ENCODE data around the gene MAN1C1. TPM values are rescaled to one million over a fixed set of nuclear protein-coding genes. Genes with fewer than 3 reads are reported as not detected.

The MAN1C1 gene
- total RNA-seq, 1 donor from 2014 or later: 29.1 TPM

- peaks cover 16% of the 10 kb centered on the region for H3K4me1 Mint-ChIP-seq (ENCODE audit: unreplicated experiment)
- no peak overlapping the region for H3K27ac Mint-ChIP-seq (ENCODE audit: unreplicated experiment)
- TF ChIP-seq CTCF (IDR thresholded peaks at IDR 0.05; ENCODE audit: unreplicated experiment): no peak
- no peak for DNase-seq (ENCODE audit: low spot score)
- H3K4me3 Mint-ChIP-seq (ENCODE audit: unreplicated experiment): no peak overlapping the region
- H3K36me3 Mint-ChIP-seq (ENCODE audit: low read depth, unreplicated experiment): no peaks in the 10 kb centered on the region
- peaks cover 3% of the 10 kb centered on the region for H3K27me3 Mint-ChIP-seq (ENCODE audit: unreplicated experiment)
- no peaks in the 10 kb centered on the region for H3K9me3 Mint-ChIP-seq (ENCODE audit: unreplicated experiment)
These were observed 35.5 kb downstream of the MAN1C1 start for GRCh38 chr1:25651824-25652741.

DNA sequence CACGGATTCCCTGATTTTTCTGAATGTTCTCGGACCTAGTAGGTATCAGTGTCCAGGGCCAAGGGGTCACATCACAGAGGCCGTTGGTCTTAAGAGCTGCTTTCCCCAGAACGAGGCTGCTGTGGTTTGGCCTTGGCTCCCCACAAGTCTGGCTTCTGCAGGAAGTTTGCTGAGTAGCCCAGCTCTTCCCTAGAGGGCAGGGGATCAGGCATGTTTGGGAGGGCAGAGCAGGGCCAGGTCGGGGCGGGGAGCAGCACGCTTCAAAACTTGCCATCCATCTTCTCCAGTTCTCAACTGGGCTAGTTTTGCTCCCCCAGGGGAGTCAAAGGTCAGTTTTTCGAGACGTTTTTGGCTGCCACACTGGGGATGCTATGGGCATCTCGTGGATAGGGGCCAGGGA, 37.0 kb downstream of the MAN1C1 start:
- peaks cover 18% of the 10 kb centered on the region for H3K4me1 Mint-ChIP-seq (ENCODE audit: unreplicated experiment)

DNA sequence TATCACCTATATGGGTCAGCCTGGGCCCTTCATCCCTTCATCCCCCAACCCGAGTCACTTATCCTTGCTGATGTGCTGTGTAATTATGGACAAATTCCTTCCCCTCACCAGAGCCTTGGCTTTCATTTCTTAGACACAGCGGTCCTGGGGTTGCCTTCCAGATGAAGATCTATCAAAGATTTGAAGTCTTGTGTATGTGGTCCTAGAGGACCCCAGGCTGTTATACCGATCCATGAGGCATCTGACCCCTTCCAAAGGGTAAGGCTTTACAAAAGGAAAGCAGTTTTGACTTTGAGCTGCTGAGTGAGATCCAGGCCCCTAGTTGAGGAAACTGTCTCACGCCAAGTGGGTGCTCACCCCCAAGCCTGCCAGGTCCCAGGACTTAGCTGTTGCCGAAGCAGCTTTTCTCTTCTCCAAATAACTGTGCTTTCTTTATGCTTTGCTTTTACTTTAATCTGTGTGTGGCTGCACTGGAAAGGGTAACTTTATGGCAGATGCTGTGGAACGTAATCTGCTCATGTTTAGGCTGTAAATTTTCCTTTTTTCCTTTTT, 37.6 kb downstream of the MAN1C1 start:
- no peak for DNase-seq (ENCODE audit: low spot score)
- Mint-ChIP-seq H3K4me1 (ENCODE audit: unreplicated experiment) (peaks cover 16% of the 10 kb centered on the region), H3K9me3 (ENCODE audit: unreplicated experiment) (no peaks in the 10 kb centered on the region), H3K27me3 (ENCODE audit: unreplicated experiment) (peaks cover 1% of the 10 kb centered on the region), H3K4me3 (ENCODE audit: unreplicated experiment) (no peak overlapping the region), H3K36me3 (ENCODE audit: low read depth, unreplicated experiment) (no peaks in the 10 kb centered on the region), H3K27ac (ENCODE audit: unreplicated experiment) (no peak overlapping the region)
- no peak for TF ChIP-seq CTCF (IDR thresholded peaks at IDR 0.05; ENCODE audit: unreplicated experiment)

More for the DNA sequence above, 37.0 kb downstream of the MAN1C1 start:
- Mint-ChIP-seq H3K9me3 (ENCODE audit: unreplicated experiment) (no peaks in the 10 kb centered on the region), H3K36me3 (ENCODE audit: low read depth, unreplicated experiment) (no peaks in the 10 kb centered on the region), H3K27me3 (ENCODE audit: unreplicated experiment) (peaks cover 1% of the 10 kb centered on the region), H3K27ac (ENCODE audit: unreplicated experiment) (no peak overlapping the region), H3K4me3 (ENCODE audit: unreplicated experiment) (no peak overlapping the region)
- no peak for TF ChIP-seq CTCF (IDR thresholded peaks at IDR 0.05; ENCODE audit: unreplicated experiment)
- no peak for DNase-seq (ENCODE audit: low spot score)

GRCh38 chr1:25657121-25657882, 40.7 kb downstream of the MAN1C1 start:
- H3K27me3 Mint-ChIP-seq (ENCODE audit: unreplicated experiment): no peaks in the 10 kb centered on the region
- no peaks in the 10 kb centered on the region for H3K36me3 Mint-ChIP-seq (ENCODE audit: low read depth, unreplicated experiment)
- no peaks in the 10 kb centered on the region for H3K9me3 Mint-ChIP-seq (ENCODE audit: unreplicated experiment)
- H3K4me3 Mint-ChIP-seq (ENCODE audit: unreplicated experiment): peak overlapping the region; percentile 21
- H3K27ac Mint-ChIP-seq (ENCODE audit: unreplicated experiment): no peak overlapping the region
- DNase-seq (ENCODE audit: low spot score): peak; percentile 43
- no peak for TF ChIP-seq CTCF (IDR thresholded peaks at IDR 0.05; ENCODE audit: unreplicated experiment)
- H3K4me1 Mint-ChIP-seq (ENCODE audit: unreplicated experiment): peaks cover 30% of the 10 kb centered on the region

Data from endothelial cell (in vitro differentiated cells).